HG02938 (cell line): ENCODE results near the gene FBXO30.

Experiments
- ATAC-seq: cut with Tn5 transposase; IDR thresholded peaks from one replicate; pipeline ENCODE4 v1.9.1; 2021; ENCODE audit warnings: mild to moderate bottlenecking, moderate library complexity; ENCODE audit not compliant: unreplicated experiment

The FBXO30 gene

DNA sequence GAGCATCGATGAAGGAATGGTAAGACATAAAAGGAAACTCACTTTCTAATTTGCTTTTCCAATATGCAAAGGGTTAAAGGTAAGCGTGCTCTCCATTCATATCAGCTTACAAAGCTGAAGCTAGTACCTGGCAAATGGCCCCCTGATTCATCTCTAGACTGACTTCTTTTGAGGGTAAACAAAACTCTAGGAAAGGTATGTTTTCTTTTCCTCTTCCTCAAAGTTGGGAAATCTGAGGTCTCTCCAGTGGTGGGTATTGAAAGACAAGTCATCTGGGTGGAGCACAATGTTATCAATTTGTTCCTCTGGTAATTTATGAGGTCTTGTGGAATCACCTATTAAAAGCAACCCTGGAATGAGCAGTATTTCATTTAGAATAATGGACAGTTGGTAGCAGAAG is 7.9 kb upstream of the FBXO30 start:
- no peak for ATAC-seq

DNA sequence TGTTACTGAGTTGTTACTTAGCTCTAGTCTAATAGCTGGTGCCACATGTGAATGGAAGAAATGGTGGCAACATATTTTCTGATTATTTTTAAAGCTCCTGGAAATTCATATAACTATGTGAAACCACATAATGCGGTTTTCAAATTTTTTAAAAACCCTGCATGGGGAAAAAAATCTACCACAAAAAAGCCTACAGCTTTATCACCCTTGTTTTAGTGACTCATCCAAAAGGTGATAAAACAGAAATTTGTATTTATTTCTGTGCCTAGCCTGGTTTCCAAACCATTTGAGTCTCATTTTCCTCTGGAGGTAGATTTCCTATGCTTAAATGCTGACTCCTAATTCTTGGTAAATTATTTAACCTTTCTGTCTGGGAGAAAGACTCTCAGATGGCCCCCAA is 5.4 kb upstream of the FBXO30 start:
- ATAC-seq: no peak

- ATAC-seq: no peak
Measured at GRCh38 chr6:145818796-145819195, 4.2 kb upstream of the FBXO30 start.

- ATAC-seq: no peak
Measured at GRCh38 chr6:145816392-145816791, 1.8 kb upstream of the FBXO30 start.

DNA sequence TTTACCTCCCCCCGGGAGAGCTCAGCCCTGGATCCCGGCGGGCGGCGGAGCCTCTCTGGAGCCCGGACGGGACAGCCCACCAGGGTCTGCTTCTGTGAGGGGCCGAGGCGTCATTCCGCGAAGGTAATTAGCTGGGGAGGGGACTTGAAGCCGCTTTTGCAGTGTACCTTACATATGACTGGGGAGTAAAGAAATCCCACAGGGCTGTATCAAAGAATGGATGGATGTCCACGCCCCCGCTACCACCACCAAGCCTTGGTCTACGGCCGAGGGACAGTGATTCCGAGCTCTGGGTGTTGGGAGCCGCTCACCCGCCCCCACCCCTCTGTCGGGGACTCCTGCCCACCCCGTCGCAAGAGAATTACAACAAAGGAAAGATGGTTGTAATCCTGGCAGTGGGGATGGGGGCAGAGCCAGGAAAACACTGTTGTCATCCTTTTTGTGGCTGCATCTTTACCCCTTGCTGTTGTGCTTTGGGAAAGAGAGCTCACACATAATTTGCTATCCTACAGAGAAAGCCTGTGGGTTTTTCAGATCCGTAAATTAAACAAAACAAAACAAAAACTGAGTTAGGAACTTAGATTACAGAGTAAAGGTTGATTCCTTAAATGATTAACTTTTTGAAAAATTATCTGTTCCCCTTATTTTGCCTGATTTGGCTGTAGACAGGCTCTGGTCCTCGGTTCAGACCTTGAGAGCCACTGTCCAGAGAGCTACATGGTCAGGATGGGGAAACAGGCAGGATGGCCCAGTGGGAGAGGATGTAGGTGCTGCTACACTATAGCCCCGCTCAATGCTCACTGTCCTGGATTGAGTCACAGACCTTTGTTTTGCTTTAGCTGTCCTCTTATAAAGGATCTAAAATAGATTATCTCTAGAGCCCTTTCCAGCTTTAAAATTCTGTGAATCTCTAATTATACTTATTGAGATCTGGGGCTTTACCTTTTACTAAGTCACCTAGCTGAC is 997 bp upstream of the FBXO30 start:
- ATAC-seq: peak; percentile 13

DNA sequence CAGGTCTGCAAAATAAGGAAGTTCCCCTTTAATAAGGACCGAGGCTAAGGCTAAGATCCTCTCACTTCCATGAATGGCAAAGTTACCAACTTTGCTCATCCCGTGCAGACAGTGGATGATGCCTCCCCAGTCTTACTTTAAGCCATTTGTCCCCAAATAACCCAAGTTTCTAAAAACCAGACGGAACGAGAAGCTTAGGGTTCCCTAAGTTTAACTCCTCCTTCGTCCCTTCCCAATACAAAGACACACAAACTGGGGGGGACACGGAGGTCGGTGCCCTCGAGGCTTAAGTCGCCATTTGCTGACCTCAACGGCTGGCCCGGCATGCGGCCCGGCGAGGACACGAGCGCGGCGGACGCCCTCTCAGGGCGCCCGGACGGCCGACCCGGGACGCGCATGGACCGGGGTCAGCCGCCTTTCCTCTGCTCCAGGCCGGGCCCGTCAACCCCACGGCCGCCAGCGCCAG is 527 bp downstream of the FBXO30 start:
- ATAC-seq: peak; percentile 9

GRCh38 chr6:145813285-145814034 is 1.1 kb downstream of the FBXO30 start:
- ATAC-seq: no peak

GRCh38 chr6:145811741-145812140 is 2.9 kb downstream of the FBXO30 start:
- ATAC-seq: no peak

- no peak for ATAC-seq
Measured at GRCh38 chr6:145809785-145810184, 4.8 kb downstream of the FBXO30 start.

DNA sequence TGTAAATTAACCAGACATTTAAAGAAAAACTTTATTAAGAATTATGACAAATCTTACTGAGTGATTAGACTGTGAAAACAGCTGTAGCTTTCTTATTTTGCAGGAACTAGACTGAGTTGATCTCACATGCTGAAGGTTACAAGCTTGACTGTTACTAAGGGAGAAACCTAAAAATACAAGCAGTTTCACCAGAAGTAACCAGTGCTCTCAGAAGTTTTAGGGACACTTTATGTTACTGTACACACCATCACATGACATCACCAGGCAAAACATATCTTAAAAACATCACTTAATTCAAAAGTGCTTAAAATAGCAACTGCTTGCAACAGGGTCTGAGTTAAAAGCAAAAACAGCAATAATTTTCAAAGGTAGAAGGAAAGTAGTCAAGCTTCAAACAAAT is 5.4 kb downstream of the FBXO30 start:
- peak; percentile 94 for ATAC-seq

- ATAC-seq: no peak
Measured at GRCh38 chr6:145808239-145808638, 6.4 kb downstream of the FBXO30 start.

DNA sequence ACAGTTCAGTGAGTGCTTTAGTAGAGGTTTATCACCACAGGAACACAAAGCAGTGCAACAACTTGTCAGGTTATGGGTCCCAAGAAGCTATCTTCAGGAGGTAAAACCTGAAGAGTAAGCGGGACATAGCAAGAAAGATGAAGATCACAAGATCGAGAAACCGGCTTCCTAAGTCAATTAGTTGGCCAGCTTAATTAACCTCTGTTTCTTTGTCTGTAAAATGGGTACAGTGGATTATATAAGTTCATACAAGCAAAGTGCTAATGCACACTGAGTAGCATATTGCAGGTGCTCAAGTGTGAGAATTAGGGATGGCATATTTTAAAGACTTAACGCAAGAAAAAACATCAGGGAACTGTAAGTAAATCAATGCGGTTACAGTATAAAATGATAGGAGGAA is 12.5 kb downstream of the FBXO30 start:
- no peak for ATAC-seq

DNA sequence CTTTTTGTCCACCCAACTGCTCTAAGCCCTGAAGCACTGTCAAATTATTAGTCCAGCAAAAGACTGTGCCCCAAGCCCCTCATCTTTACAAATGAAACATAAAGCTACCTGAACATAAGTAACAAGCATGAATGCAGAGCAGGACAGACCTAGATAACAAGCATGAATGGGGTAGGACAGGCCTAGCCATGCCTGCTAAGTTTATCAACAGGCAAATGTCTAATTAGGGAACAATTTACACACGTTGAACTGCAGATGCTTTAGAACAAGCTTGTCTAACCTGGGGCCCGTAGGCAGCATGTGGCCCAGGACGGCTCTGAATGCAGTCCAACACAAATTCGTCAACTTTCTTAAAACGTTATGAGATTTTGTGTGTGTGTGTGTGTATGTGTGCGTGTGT is 13.6 kb downstream of the FBXO30 start:
- no peak for ATAC-seq

DNA sequence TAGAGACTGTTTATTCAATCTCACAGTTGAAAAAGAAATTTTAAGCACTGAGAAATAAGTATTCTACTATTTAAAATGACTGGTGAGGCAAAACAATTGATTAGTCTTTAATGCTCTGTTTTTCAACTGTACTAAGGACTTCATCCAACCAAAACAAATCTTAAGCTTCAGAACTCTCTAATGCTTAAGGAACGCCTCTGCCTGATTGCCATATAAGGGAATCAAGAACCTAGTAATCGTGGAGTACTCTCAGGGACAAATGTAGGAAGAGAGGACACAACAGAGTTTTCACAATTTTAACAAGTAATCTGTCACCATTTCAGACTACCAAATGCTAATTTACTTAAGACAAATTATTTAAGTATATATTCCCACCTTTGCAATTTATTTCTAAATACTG is 16.1 kb downstream of the FBXO30 start:
- ATAC-seq: no peak

- ATAC-seq: no peak
Measured at GRCh38 chr6:145789443-145789842, 25.2 kb downstream of the FBXO30 start.

DNA sequence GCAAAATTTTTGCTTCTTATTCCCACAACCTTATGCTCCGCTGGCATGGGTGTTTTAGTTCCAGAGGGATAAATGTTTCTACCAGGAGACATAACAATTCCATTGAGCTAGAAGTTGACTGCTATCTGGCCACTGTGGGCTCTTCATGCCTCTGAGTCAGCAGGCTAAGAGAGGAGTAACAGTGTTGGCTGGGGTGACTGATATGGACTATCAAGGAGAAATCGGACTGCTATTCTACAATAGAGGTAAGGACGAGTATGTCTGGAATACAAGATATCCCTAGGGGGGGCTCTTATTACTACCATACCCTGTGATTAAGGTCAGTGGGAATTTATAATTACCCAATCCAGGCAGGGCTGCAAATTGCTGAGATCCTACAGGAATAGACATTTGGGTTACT is 26.9 kb downstream of the FBXO30 start:
- no peak for ATAC-seq

- peak; percentile 95 for ATAC-seq
Measured at GRCh38 chr6:145784683-145785082, 29.9 kb downstream of the FBXO30 start.

DNA sequence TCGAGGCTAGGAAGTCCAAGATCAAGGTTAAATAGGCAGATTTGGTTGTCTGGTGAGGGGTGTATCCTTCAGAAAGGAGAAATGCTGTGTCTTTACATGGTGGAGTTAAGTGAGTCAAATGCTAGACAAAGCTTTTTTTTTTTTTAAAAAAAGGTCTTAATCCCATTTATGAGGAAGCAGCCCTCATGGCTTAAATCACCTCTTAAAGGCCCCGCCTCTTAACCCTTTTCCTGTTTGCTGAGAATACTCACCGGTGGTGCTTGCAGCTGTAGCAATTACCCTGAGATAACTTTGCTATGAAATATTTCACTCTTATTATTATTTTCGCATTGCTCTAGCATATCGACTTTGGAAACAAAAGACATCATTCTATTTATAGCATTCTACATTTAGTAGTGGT is 30.8 kb downstream of the FBXO30 start:
- ATAC-seq: no peak

- ATAC-seq: no peak
Measured at GRCh38 chr6:145772846-145773245, 41.7 kb downstream of the FBXO30 start.

- no peak for ATAC-seq
Measured at GRCh38 chr6:145765449-145765848, 49.1 kb downstream of the FBXO30 start.

DNA sequence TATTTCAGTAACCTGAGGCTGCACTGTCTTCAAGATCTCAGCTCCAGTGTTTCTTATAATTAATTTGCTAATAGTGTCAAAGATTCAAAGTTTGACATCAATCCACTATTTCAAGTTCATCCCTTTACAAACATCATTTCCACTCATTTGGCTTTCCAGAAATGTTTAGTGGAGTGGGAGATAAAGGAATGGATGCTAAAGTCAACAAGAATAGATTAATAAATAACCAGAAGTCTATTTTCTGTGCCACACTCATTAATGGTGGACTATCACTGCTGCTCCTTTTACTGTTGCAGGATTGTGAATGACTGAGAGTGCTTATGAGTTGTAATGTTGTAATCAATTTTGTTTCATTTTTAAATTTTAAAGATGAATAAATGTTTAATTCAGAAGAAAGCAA is 50.9 kb downstream of the FBXO30 start:
- ATAC-seq: no peak

GRCh38 chr6:145761584-145761983 is 53.0 kb downstream of the FBXO30 start:
- no peak for ATAC-seq
